GM23248 (cell line): ENCODE measurements around the gene ATXN7L2.

Experiments
- EZH2 ChIP-seq: fragments of 200-600 bp; sonication (generic); IDR thresholded peaks from 2 replicates; pipeline ENCODE4 v1.6.1; 2018; ENCODE audit warnings: antibody characterized with exemption, mild to moderate bottlenecking; ENCODE audit not compliant: insufficient read depth, poor library complexity, severe bottlenecking
- EZH2phosphoT487 ChIP-seq: fragments of 200-600 bp; sonication (generic); IDR thresholded peaks from 2 replicates; pipeline ENCODE4 v1.6.1; 2018; ENCODE audit warnings: antibody characterized with exemption, moderate library complexity, mild to moderate bottlenecking, low read depth; ENCODE audit not compliant: insufficient read depth

GRCh38 chr1:109490029-109490933, 6.6 kb downstream of the ATXN7L2 start:
- TF ChIP-seq EZH2phosphoT487 = no peak
- no peak for TF ChIP-seq EZH2
